ENCODE measurements around the gene DMXL1.
"Not testable (repeated sequence)": the region's sequence is repeated elsewhere in the genome, so short reads cannot be mapped to it uniquely, and the experiment has no call there.

Gene DMXL1

GRCh38 chr5:119239119-119239417, 168.2 kb downstream of the DMXL1 start:
- no peak for DNase-seq
- Histone ChIP-seq H2AFZ (ENCODE audit: low read length) (no peak overlapping the region), H3K36me3 (replicated peaks; ENCODE audit: insufficient read depth, low read length) (no peaks in the 10 kb centered on the region), H3K9me2 (replicated peaks; ENCODE audit: insufficient read depth, low read length) (no peaks in the 10 kb centered on the region), H3K27me3 (replicated peaks; ENCODE audit: insufficient read depth, low read length) (no peaks in the 10 kb centered on the region), H4K20me1 (ENCODE audit: insufficient read depth, low read length) (no peaks in the 10 kb centered on the region), H3K9me3 (replicated peaks; ENCODE audit: insufficient read depth, low read length) (no peaks in the 10 kb centered on the region), H3K27ac (ENCODE audit: low read length) (no peak overlapping the region), H3K4me1 (ENCODE audit: low read length) (no peaks in the 10 kb centered on the region), H3K79me2 (ENCODE audit: low read length) (no peaks in the 10 kb centered on the region), H3K9ac (ENCODE audit: low read length) (no peak overlapping the region), H3K4me3 (ENCODE audit: low read length) (no peak overlapping the region), H3K4me2 (ENCODE audit: low read depth, low read length) (no peak overlapping the region), H3F3A (ENCODE audit: insufficient read depth, low read length) (no peaks in the 10 kb centered on the region)
- TF ChIP-seq EZH2 (optimal IDR thresholded peaks at IDR 0.05; ENCODE audit: low read depth, low read length): no peak
- TF ChIP-seq EZH2phosphoT487 (IDR thresholded peaks at IDR 0.05; ENCODE audit: low read length): no peak
- no peak for TF ChIP-seq CTCF (IDR thresholded peaks at IDR 0.05; ENCODE audit: low read length)

GRCh38 chr5:119239826-119240225, 168.9 kb downstream of the DMXL1 start:
- H3K4me2 ChIP-seq (ENCODE audit: low read depth, low read length); H3K27ac ChIP-seq (ENCODE audit: low read length); H4K20me1 ChIP-seq (ENCODE audit: insufficient read depth, low read length); H3K9ac ChIP-seq (ENCODE audit: low read length); H3F3A ChIP-seq (ENCODE audit: insufficient read depth, low read length); H3K27me3 ChIP-seq (replicated peaks; ENCODE audit: insufficient read depth, low read length); H3K36me3 ChIP-seq (replicated peaks; ENCODE audit: insufficient read depth, low read length); H3K79me2 ChIP-seq (ENCODE audit: low read length); DNase-seq; H2AFZ ChIP-seq (ENCODE audit: low read length); H3K4me3 ChIP-seq (ENCODE audit: low read length); H3K9me2 ChIP-seq (replicated peaks; ENCODE audit: insufficient read depth, low read length); H3K4me1 ChIP-seq (ENCODE audit: low read length); H3K9me3 ChIP-seq (replicated peaks; ENCODE audit: insufficient read depth, low read length): not testable (repeated sequence)

GRCh38 chr5:119243888-119244287, 173.0 kb downstream of the DMXL1 start:
- H3F3A ChIP-seq (ENCODE audit: insufficient read depth, low read length): no peaks in the 10 kb centered on the region
- no peaks in the 10 kb centered on the region for H3K79me2 ChIP-seq (ENCODE audit: low read length)
- no peaks in the 10 kb centered on the region for H3K4me1 ChIP-seq (ENCODE audit: low read length)
- no peak overlapping the region for H3K4me3 ChIP-seq (ENCODE audit: low read length)
- no peaks in the 10 kb centered on the region for H3K27me3 ChIP-seq (replicated peaks; ENCODE audit: insufficient read depth, low read length)
- no peak overlapping the region for H2AFZ ChIP-seq (ENCODE audit: low read length)
- no peak for DNase-seq
- H3K9me3 ChIP-seq (replicated peaks; ENCODE audit: insufficient read depth, low read length): no peaks in the 10 kb centered on the region
- H3K36me3 ChIP-seq (replicated peaks; ENCODE audit: insufficient read depth, low read length): no peaks in the 10 kb centered on the region
- TF ChIP-seq EZH2 (optimal IDR thresholded peaks at IDR 0.05; ENCODE audit: low read depth, low read length) (no peak), EZH2phosphoT487 (IDR thresholded peaks at IDR 0.05; ENCODE audit: low read length) (no peak), CTCF (IDR thresholded peaks at IDR 0.05; ENCODE audit: low read length) (no peak)
- H3K9me2 ChIP-seq (replicated peaks; ENCODE audit: insufficient read depth, low read length): no peaks in the 10 kb centered on the region
- H4K20me1 ChIP-seq (ENCODE audit: insufficient read depth, low read length): no peaks in the 10 kb centered on the region
- H3K4me2 ChIP-seq (ENCODE audit: low read depth, low read length): no peak overlapping the region
- H3K27ac ChIP-seq (ENCODE audit: low read length): no peak overlapping the region
- H3K9ac ChIP-seq (ENCODE audit: low read length): no peak overlapping the region

GRCh38 chr5:119250946-119251901, 180.3 kb downstream of the DMXL1 start:
- no peaks in the 10 kb centered on the region for H3K9me2 ChIP-seq (replicated peaks; ENCODE audit: insufficient read depth, low read length)
- no peaks in the 10 kb centered on the region for H3F3A ChIP-seq (ENCODE audit: insufficient read depth, low read length)
- no peaks in the 10 kb centered on the region for H3K9me3 ChIP-seq (replicated peaks; ENCODE audit: insufficient read depth, low read length)
- H3K9ac ChIP-seq (ENCODE audit: low read length): no peak overlapping the region
- DNase-seq: no peak
- no peak for TF ChIP-seq EZH2phosphoT487 (IDR thresholded peaks at IDR 0.05; ENCODE audit: low read length)
- TF ChIP-seq EZH2 (optimal IDR thresholded peaks at IDR 0.05; ENCODE audit: low read depth, low read length): no peak
- TF ChIP-seq CTCF (IDR thresholded peaks at IDR 0.05; ENCODE audit: low read length): no peak
- no peaks in the 10 kb centered on the region for H4K20me1 ChIP-seq (ENCODE audit: insufficient read depth, low read length)
- H3K27me3 ChIP-seq (replicated peaks; ENCODE audit: insufficient read depth, low read length): no peaks in the 10 kb centered on the region
- H3K4me3 ChIP-seq (ENCODE audit: low read length): no peak overlapping the region
- no peak overlapping the region for H3K27ac ChIP-seq (ENCODE audit: low read length)
- H3K36me3 ChIP-seq (replicated peaks; ENCODE audit: insufficient read depth, low read length): no peaks in the 10 kb centered on the region
- H3K79me2 ChIP-seq (ENCODE audit: low read length): no peaks in the 10 kb centered on the region
- H2AFZ ChIP-seq (ENCODE audit: low read length): no peak overlapping the region
- no peak overlapping the region for H3K4me2 ChIP-seq (ENCODE audit: low read depth, low read length)
- 0 out of 2 replicates have a peak, but pooled peaks cover 4% of the 10 kb centered on the region for H3K4me1 ChIP-seq (ENCODE audit: low read length)
